G401.6 (cell line): ENCODE results near the gene DVL1.

Source experiments
- FAIRE-seq: peaks from 2 replicates; lab custom pipeline; 2012; peaks lifted over from hg19 to GRCh38; lab: Jason Lieb, UNC

DVL1 gene

GRCh38 chr1:1295154-1295923 lies 53.9 kb downstream of the DVL1 start:
- FAIRE-seq, result no peak

- FAIRE-seq, result no peak
Measured at GRCh38 chr1:1294250-1294890, 54.8 kb downstream of the DVL1 start.

GRCh38 chr1:1293263-1294249 lies 55.7 kb downstream of the DVL1 start:
- FAIRE-seq, result no peak

GRCh38 chr1:1292851-1293250 lies 56.4 kb downstream of the DVL1 start:
- FAIRE-seq, result no peak

DNA sequence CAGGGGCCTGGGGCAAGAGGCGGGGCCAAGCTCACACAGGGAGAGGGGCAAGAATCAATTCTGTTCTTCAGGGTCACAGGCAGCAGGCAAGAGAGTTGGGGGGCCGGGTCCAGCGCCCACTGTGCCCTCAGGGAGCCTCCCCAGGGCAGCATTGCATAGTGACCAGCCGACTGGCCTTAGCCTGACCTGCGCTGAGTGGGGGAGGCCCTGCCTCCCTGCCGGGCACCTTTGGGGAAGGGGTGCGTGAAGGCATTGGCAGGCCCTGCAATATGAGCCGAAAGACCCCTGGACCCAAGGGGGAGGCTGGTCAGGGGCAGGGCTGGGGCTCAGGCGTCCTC lies 56.8 kb downstream of the DVL1 start:
- no peak for FAIRE-seq

- FAIRE-seq, result no peak
Measured at GRCh38 chr1:1291548-1292441, 57.4 kb downstream of the DVL1 start.

DNA sequence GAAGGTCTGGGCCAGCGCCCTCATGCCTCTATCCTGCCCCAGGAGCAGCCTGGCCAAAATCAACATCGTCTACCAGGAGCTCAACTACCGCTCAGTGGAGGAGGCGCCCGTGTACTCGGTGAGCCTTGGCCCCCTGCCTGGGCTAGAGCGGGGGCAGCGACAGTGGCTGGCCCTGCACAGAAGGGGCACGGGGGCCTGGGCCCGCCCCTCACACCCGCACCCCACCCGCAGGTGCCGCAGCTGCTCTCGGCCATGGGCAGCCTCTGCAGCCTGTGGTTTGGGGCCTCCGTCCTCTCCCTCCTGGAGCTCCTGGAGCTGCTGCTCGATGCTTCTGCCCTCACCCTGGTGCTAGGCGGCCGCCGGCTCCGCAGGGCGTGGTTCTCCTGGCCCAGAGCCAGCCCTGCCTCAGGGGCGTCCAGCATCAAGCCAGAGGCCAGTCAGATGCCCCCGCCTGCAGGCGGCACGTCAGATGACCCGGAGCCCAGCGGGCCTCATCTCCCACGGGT lies 58.1 kb downstream of the DVL1 start:
- FAIRE-seq, result no peak

GRCh38 chr1:1290238-1290731 lies 58.9 kb downstream of the DVL1 start:
- no peak for FAIRE-seq

- no peak for FAIRE-seq
Measured at GRCh38 chr1:1287288-1288110, 61.7 kb downstream of the DVL1 start.

- no peak for FAIRE-seq
Measured at GRCh38 chr1:1286313-1287261, 62.6 kb downstream of the DVL1 start.

DNA sequence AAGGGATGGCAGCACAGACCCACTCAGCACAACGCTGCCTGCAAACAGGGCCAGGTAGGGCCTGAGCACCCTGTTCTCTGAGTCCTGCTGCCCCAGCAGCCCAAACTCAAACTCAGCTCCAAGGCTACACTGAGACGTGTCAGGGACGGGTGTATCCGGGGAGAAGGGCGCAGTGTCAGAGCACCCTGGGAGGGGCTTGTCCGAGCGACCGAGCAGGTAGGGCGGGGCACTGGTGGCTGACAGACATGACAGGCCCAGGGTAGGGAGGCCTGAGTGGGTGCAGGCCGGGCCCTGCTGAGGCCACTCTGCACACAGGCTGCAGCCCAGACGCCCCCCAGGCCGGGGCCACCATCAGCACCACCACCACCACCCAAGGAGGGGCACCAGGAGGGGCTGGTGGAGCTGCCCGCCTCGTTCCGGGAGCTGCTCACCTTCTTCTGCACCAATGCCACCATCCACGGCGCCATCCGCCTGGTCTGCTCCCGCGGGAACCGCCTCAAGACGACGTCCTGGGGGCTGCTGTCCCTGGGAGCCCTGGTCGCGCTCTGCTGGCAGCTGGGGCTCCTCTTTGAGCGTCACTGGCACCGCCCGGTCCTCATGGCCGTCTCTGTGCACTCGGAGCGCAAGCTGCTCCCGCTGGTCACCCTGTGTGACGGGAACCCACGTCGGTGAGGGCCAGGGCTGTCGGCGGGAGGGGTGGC lies 63.5 kb downstream of the DVL1 start:
- no peak for FAIRE-seq
